Measurements from ENCODE around the gene GNPAT. TPM values are rescaled to one million over a fixed set of nuclear protein-coding genes. Genes with fewer than 3 reads are reported as not detected.

The GNPAT gene
- total RNA-seq, 1 experiment from 2014 or later: 73.7 TPM

GRCh38 chr1:231279081-231279480, 38.1 kb downstream of the GNPAT start:
- ChIA-PET POLR2A (ENCODE audit: low non-redundant PET) (no interaction called here), CTCF (no interaction called here)
- intact Hi-C loops (cut with micrococcal nuclease; ENCODE audit: unreplicated experiment): no loop called here
- TF ChIP-seq CTCF (conservative IDR thresholded peaks at IDR 0.05; ENCODE audit: low read depth, low read length) (no peak), EZH2 (IDR thresholded peaks at IDR 0.05; ENCODE audit: borderline replicate concordance, low read depth, low read length, poor library complexity, severe bottlenecking) (no peak)
- no peak for DNase-seq (ENCODE audit: low spot score)
- BruUV-seq (replicated peaks): no TSS peak
- H3K27me3 ChIP-seq (replicated peaks; ENCODE audit: insufficient read depth, low read depth, low read length, poor library complexity): no peaks in the 10 kb centered on the region
- no peak overlapping the region for H3K27ac ChIP-seq (ENCODE audit: low read depth, low read length, poor library complexity, severe bottlenecking)
- no peaks in the 10 kb centered on the region for H3K4me1 ChIP-seq (ENCODE audit: insufficient read depth, low read length, poor library complexity, severe bottlenecking)
- peaks cover 15% of the 10 kb centered on the region for H3K36me3 ChIP-seq (ENCODE audit: insufficient read depth, low read length, poor library complexity, severe bottlenecking)
- H3K4me3 ChIP-seq (ENCODE audit: low read depth, low read length, poor library complexity, severe bottlenecking): no peak overlapping the region
- no peaks in the 10 kb centered on the region for H3K9me3 ChIP-seq (ENCODE audit: low read depth, low read length, poor library complexity, severe bottlenecking)

- no TSS peak for BruUV-seq (replicated peaks)
- CTCF ChIA-PET: no interaction called here
- intact Hi-C loops (cut with micrococcal nuclease; ENCODE audit: unreplicated experiment): no loop called here
- H3K4me1 ChIP-seq (ENCODE audit: insufficient read depth, low read length, poor library complexity, severe bottlenecking): no peaks in the 10 kb centered on the region
- POLR2A ChIA-PET (ENCODE audit: low non-redundant PET): no interaction called here
- H3K36me3 ChIP-seq (ENCODE audit: insufficient read depth, low read length, poor library complexity, severe bottlenecking): peaks cover 9% of the 10 kb centered on the region
- TF ChIP-seq CTCF (conservative IDR thresholded peaks at IDR 0.05; ENCODE audit: low read depth, low read length): no peak
- no peak for TF ChIP-seq EZH2 (IDR thresholded peaks at IDR 0.05; ENCODE audit: borderline replicate concordance, low read depth, low read length, poor library complexity, severe bottlenecking)
- no peak overlapping the region for H3K4me3 ChIP-seq (ENCODE audit: low read depth, low read length, poor library complexity, severe bottlenecking)
- H3K9me3 ChIP-seq (ENCODE audit: low read depth, low read length, poor library complexity, severe bottlenecking): no peaks in the 10 kb centered on the region
- no peak overlapping the region for H3K27ac ChIP-seq (ENCODE audit: low read depth, low read length, poor library complexity, severe bottlenecking)
- DNase-seq (ENCODE audit: low spot score): no peak
- H3K27me3 ChIP-seq (replicated peaks; ENCODE audit: insufficient read depth, low read depth, low read length, poor library complexity): no peaks in the 10 kb centered on the region
These were observed 38.7 kb downstream of the GNPAT start for GRCh38 chr1:231279683-231280082.

GRCh38 chr1:231284441-231284840, 43.4 kb downstream of the GNPAT start:
- Histone ChIP-seq H3K4me3 (ENCODE audit: low read depth, low read length, poor library complexity, severe bottlenecking) (no peak overlapping the region), H3K27ac (ENCODE audit: low read depth, low read length, poor library complexity, severe bottlenecking) (no peak overlapping the region), H3K4me1 (ENCODE audit: insufficient read depth, low read length, poor library complexity, severe bottlenecking) (no peaks in the 10 kb centered on the region), H3K36me3 (ENCODE audit: insufficient read depth, low read length, poor library complexity, severe bottlenecking) (no peaks in the 10 kb centered on the region), H3K9me3 (ENCODE audit: low read depth, low read length, poor library complexity, severe bottlenecking) (no peaks in the 10 kb centered on the region), H3K27me3 (replicated peaks; ENCODE audit: insufficient read depth, low read depth, low read length, poor library complexity) (no peaks in the 10 kb centered on the region)
- TF ChIP-seq EZH2 (IDR thresholded peaks at IDR 0.05; ENCODE audit: borderline replicate concordance, low read depth, low read length, poor library complexity, severe bottlenecking): no peak
- TF ChIP-seq CTCF (conservative IDR thresholded peaks at IDR 0.05; ENCODE audit: low read depth, low read length): no peak
- ChIA-PET POLR2A (ENCODE audit: low non-redundant PET) (no interaction called here), CTCF (no interaction called here)
- no TSS peak for BruUV-seq (replicated peaks)
- intact Hi-C loops (cut with micrococcal nuclease; ENCODE audit: unreplicated experiment): no loop called here
- DNase-seq (ENCODE audit: low spot score): no peak
